Measurements from ENCODE around the gene ACP6. TPM values are rescaled to one million over a fixed set of nuclear protein-coding genes. Genes with fewer than 3 reads are reported as not detected.

ACP6 gene
- total and polyA plus RNA-seq, 2 of the 13 experiments (the other 11 are each of a cell fraction or from before 2014, with no cell fraction given): 18.1 to 33.7 TPM

DNA sequence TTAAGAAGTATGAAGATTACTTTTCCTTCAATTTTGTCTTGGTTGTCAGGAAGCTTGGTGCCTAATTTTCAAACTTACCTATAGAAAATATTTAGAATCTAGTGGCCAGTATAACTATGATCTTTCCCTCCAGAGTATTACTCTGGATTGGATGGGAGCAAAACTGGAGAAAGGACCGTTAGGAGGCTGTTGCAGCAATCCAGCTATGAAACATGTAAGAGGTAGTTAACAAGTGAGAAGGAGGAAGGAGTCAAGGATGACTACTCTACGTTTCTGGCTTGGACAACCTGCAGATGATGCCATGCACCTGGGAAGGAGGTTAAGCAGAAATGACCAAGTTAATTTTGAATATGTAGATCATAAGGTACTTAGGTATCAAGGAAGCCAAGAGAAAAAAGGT lies 3.5 kb upstream of the ACP6 start (continued):
- TF ChIP-seq ZNF720 (CRISPR knock-in tag; IDR thresholded peaks at IDR 0.05) (no peak), ZNF605 (CRISPR knock-in tag; IDR thresholded peaks at IDR 0.05) (no peak), MATR3 (CRISPR knock-in tag; IDR thresholded peaks at IDR 0.05) (no peak), ZNF597 (CRISPR knock-in tag; IDR thresholded peaks at IDR 0.05) (no peak), SMARCE1 (IDR thresholded peaks at IDR 0.05; ENCODE audit: borderline replicate concordance) (no peak)
- TF ChIP-seq, protein P1, sequence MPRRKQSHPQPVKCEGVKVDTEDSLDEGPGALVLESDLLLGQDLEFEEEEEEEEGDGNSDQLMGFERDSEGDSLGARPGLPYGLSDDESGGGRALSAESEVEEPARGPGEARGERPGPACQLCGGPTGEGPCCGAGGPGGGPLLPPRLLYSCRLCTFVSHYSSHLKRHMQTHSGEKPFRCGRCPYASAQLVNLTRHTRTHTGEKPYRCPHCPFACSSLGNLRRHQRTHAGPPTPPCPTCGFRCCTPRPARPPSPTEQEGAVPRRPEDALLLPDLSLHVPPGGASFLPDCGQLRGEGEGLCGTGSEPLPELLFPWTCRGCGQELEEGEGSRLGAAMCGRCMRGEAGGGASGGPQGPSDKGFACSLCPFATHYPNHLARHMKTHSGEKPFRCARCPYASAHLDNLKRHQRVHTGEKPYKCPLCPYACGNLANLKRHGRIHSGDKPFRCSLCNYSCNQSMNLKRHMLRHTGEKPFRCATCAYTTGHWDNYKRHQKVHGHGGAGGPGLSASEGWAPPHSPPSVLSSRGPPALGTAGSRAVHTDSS (CRISPR knock-in tag; conservative IDR thresholded peaks at IDR 0.05): no peak

DNA sequence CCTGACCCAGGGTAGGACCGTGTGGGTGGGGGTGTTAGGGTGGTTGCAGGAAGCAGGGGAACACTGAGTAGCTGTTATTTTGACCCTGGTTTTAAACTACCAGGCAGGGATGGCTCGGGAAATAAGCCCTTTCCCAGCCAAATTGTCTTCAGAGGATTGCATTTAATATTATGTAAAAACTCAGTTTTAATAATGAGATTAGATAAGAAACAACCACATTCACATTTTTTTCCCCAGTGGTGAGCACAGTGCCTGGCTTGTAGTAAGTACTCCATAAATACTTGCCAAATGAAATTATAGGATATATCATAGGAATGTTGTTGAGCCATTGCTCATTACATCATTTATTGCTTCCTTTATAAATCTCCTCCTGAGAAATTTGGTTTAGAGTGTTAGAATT lies 3.1 kb upstream of the ACP6 start:
- ChIA-PET CTCF (ENCODE audit: low intra/inter-chr PET ratio, low total read pairs) (no interaction called here), POLR2A (no interaction called here)
- Histone ChIP-seq H3K27ac (ENCODE audit: extremely low read length, insufficient read depth, low read length) (no peak overlapping the region), H3K36me3 (replicated peaks in 1 of 2; ENCODE audit: control insufficient read depth in 1 of 2, insufficient read depth in 2 of 2, low read length in 2 of 2) (no peaks in the 10 kb centered on the region), H4K20me1 (ENCODE audit: insufficient read depth, low read length) (no peaks in the 10 kb centered on the region), H3K9ac (ENCODE audit: insufficient read depth, low read depth, low read length) (no peak overlapping the region), H3K27me3 (ENCODE audit: control insufficient read depth in 1 of 2, insufficient read depth in 2 of 2, low read length in 2 of 2) (no peaks in the 10 kb centered on the region; a peak in 1 of 5 replicates), H3K4me2 (ENCODE audit: low read depth, low read length) (no peak overlapping the region), H3K4me1 (ENCODE audit: insufficient read depth, low read length) (peaks cover 30% of the 10 kb centered on the region), H3K9me3 (ENCODE audit: low read length) (peaks cover 10% of the 10 kb centered on the region), H3K4me3 (replicated peaks in 1 of 3; ENCODE audit: insufficient read depth in 1 of 3, low read depth in 2 of 3, low read length in 3 of 3) (no peak overlapping the region), H2AFZ (ENCODE audit: low read length) (no peak overlapping the region), H3K79me2 (ENCODE audit: insufficient read depth, low read length) (peaks cover 13% of the 10 kb centered on the region)
- DNase-seq (ENCODE audit: low spot score) (no peak), ATAC-seq (no peak), FAIRE-seq (no peak)
- intact Hi-C loops (cut with micrococcal nuclease; ENCODE audit: unreplicated experiment): no loop called here
- in situ Hi-C loops (cut with HindIII; ENCODE audit: extremely low pct_ligation_motif_present, low pct_unique_long_range_greater_than_20kb): no loop called here
- BruUV-seq (replicated peaks): no TSS peak
- 11% methylated on average over 2 of the region's 2 CpGs for WGBS (ENCODE audit: low lambda C conversion rate)
- no peak for TF ChIP-seq SOX13 (IDR thresholded peaks at IDR 0.05)
- no peak for TF ChIP-seq SOX13 (CRISPR knock-in tag; conservative IDR thresholded peaks at IDR 0.05 in 1 of 2, IDR thresholded peaks at IDR 0.05 in 1 of 2)
- TF ChIP-seq ZNF12 (CRISPR knock-in tag; IDR thresholded peaks at IDR 0.05): no peak
- TF ChIP-seq PAWR (CRISPR knock-in tag; IDR thresholded peaks at IDR 0.05; ENCODE audit: borderline replicate concordance): no peak
- TF ChIP-seq ZNF383 (CRISPR knock-in tag; IDR thresholded peaks at IDR 0.05; ENCODE audit: borderline replicate concordance): no peak
- no peak for TF ChIP-seq CBX1 (IDR thresholded peaks at IDR 0.05; ENCODE audit: low read depth)
- TF ChIP-seq ZEB1 (IDR thresholded peaks at IDR 0.05; ENCODE audit: insufficient replicate concordance, low read depth): no peak
- no peak for TF ChIP-seq ZNF775 (CRISPR knock-in tag; IDR thresholded peaks at IDR 0.05; ENCODE audit: borderline replicate concordance)
- TF ChIP-seq TAF1 (CRISPR knock-in tag; IDR thresholded peaks at IDR 0.05): no peak
- TF ChIP-seq IRX3 (CRISPR knock-in tag; IDR thresholded peaks at IDR 0.05; ENCODE audit: borderline replicate concordance, low read depth): no peak
- no peak for TF ChIP-seq ZNF790 (CRISPR knock-in tag; IDR thresholded peaks at IDR 0.05; ENCODE audit: borderline replicate concordance)
- TF ChIP-seq ZNF501 (CRISPR knock-in tag; IDR thresholded peaks at IDR 0.05): no peak
- TF ChIP-seq, protein P2, sequence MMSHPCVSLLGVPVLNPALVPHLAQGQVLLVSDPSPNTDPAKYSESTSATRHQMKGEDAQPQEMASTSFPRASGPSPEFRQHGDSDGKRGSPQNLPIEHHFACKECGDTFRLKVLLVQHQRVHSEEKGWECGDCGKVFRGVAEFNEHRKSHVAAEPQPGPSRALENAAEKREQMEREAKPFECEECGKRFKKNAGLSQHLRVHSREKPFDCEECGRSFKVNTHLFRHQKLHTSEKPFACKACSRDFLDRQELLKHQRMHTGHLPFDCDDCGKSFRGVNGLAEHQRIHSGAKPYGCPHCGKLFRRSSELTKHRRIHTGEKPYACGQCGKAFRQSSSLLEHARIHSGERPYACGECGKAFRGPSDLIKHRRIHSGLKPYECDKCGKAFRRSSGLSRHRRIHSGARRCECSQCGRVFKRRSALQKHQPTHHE (CRISPR knock-in tag; IDR thresholded peaks at IDR 0.05; ENCODE audit: borderline replicate concordance): no peak
